ENCODE results near the gene TMTC1. TPM values are rescaled to one million over a fixed set of nuclear protein-coding genes. Genes with fewer than 3 reads are reported as not detected.

Gene TMTC1
- total RNA-seq, 1 donor from 2014 or later = 35.3 TPM

DNA sequence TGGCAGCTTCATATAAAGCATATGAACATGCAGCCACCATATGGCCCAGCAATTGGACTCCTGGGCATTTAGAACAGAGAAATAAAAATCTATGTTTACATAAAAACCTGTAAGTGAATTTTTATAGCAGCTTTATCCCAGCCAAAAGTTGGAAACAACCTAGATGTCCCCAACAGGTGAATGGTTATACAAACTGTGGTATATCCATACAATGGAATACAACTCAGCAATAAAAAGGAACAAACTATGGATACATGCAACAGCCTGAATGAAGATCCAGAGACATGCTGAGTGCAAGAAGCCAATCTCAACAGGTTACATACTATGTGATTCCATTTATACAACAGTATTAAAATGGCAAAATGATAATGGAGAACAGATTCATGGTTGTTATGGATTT, 3.7 kb downstream of the TMTC1 start:
- DNase-seq (ENCODE audit: extremely low spot score, unreplicated experiment) = no peak
- Mint-ChIP-seq H3K4me1 (ENCODE audit: unreplicated experiment) (peaks cover 46% of the 10 kb centered on the region), H3K27ac (ENCODE audit: unreplicated experiment) (no peak overlapping the region), H3K9me3 (ENCODE audit: unreplicated experiment) (no peaks in the 10 kb centered on the region), H3K27me3 (ENCODE audit: unreplicated experiment) (no peaks in the 10 kb centered on the region), H3K36me3 (ENCODE audit: unreplicated experiment) (peaks cover 14% of the 10 kb centered on the region), H3K4me3 (ENCODE audit: unreplicated experiment) (no peak overlapping the region)
- TF ChIP-seq, protein P1, sequence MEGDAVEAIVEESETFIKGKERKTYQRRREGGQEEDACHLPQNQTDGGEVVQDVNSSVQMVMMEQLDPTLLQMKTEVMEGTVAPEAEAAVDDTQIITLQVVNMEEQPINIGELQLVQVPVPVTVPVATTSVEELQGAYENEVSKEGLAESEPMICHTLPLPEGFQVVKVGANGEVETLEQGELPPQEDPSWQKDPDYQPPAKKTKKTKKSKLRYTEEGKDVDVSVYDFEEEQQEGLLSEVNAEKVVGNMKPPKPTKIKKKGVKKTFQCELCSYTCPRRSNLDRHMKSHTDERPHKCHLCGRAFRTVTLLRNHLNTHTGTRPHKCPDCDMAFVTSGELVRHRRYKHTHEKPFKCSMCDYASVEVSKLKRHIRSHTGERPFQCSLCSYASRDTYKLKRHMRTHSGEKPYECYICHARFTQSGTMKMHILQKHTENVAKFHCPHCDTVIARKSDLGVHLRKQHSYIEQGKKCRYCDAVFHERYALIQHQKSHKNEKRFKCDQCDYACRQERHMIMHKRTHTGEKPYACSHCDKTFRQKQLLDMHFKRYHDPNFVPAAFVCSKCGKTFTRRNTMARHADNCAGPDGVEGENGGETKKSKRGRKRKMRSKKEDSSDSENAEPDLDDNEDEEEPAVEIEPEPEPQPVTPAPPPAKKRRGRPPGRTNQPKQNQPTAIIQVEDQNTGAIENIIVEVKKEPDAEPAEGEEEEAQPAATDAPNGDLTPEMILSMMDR (IDR thresholded peaks at IDR 0.05) = no peak

- Mint-ChIP-seq H3K27ac (ENCODE audit: unreplicated experiment) (no peak overlapping the region), H3K36me3 (ENCODE audit: unreplicated experiment) (peaks cover 18% of the 10 kb centered on the region), H3K27me3 (ENCODE audit: unreplicated experiment) (no peaks in the 10 kb centered on the region), H3K4me1 (ENCODE audit: unreplicated experiment) (peaks cover 44% of the 10 kb centered on the region), H3K9me3 (ENCODE audit: unreplicated experiment) (peaks cover 3% of the 10 kb centered on the region), H3K4me3 (ENCODE audit: unreplicated experiment) (no peak overlapping the region)
- DNase-seq (ENCODE audit: extremely low spot score, unreplicated experiment) = no peak
- TF ChIP-seq, protein P1 (IDR thresholded peaks at IDR 0.05) = no peak
Observed at GRCh38 chr12:29778531-29778930, 5.2 kb downstream of the TMTC1 start.

- Mint-ChIP-seq H3K36me3 (ENCODE audit: unreplicated experiment) (peaks cover 14% of the 10 kb centered on the region), H3K9me3 (ENCODE audit: unreplicated experiment) (peaks cover 3% of the 10 kb centered on the region), H3K4me3 (ENCODE audit: unreplicated experiment) (no peak overlapping the region), H3K27ac (ENCODE audit: unreplicated experiment) (no peak overlapping the region), H3K27me3 (ENCODE audit: unreplicated experiment) (no peaks in the 10 kb centered on the region), H3K4me1 (ENCODE audit: unreplicated experiment) (peaks cover 23% of the 10 kb centered on the region)
- TF ChIP-seq, protein P1 (IDR thresholded peaks at IDR 0.05) = no peak
- no peak for DNase-seq (ENCODE audit: extremely low spot score, unreplicated experiment)
Observed at GRCh38 chr12:29773076-29773475, 10.7 kb downstream of the TMTC1 start.

DNA sequence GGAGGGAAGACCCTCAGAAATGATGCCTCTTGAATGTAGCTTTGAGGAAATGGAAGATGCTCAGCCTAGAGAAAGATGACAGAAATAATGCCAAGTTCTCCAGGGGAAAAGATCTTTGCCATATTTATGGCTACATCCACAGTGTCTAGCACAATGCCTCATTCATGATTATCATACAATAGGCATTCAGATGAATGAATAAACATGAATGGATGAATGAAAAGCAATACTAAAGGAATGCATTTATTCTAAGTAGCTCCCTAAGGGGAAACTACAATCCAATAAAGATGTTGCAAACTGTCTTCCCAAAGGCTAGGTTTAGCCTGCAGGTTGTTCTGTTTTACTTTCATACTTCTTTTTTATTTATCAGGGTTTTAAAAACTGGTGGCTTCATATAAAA, 12.0 kb downstream of the TMTC1 start:
- Mint-ChIP-seq H3K9me3 (ENCODE audit: unreplicated experiment) (peaks cover 3% of the 10 kb centered on the region), H3K27ac (ENCODE audit: unreplicated experiment) (no peak overlapping the region), H3K4me3 (ENCODE audit: unreplicated experiment) (no peak overlapping the region), H3K27me3 (ENCODE audit: unreplicated experiment) (no peaks in the 10 kb centered on the region), H3K36me3 (ENCODE audit: unreplicated experiment) (peaks cover 16% of the 10 kb centered on the region), H3K4me1 (ENCODE audit: unreplicated experiment) (peaks cover 13% of the 10 kb centered on the region)
- no peak for DNase-seq (ENCODE audit: extremely low spot score, unreplicated experiment)
- TF ChIP-seq, protein P1 (IDR thresholded peaks at IDR 0.05) = no peak

- H3K27me3 Mint-ChIP-seq (ENCODE audit: unreplicated experiment) = no peaks in the 10 kb centered on the region
- H3K4me1 Mint-ChIP-seq (ENCODE audit: unreplicated experiment) = peaks cover 10% of the 10 kb centered on the region
- H3K4me3 Mint-ChIP-seq (ENCODE audit: unreplicated experiment) = no peak overlapping the region
Observed at GRCh38 chr12:29771165-29771564, 12.6 kb downstream of the TMTC1 start.

More at GRCh38 chr12:29771165-29771564, 12.6 kb downstream of the TMTC1 start:
- no peak overlapping the region for H3K27ac Mint-ChIP-seq (ENCODE audit: unreplicated experiment)
- peaks cover 16% of the 10 kb centered on the region for H3K36me3 Mint-ChIP-seq (ENCODE audit: unreplicated experiment)
- DNase-seq (ENCODE audit: extremely low spot score, unreplicated experiment) = no peak
- TF ChIP-seq, protein P1 (IDR thresholded peaks at IDR 0.05) = no peak
- peaks cover 3% of the 10 kb centered on the region for H3K9me3 Mint-ChIP-seq (ENCODE audit: unreplicated experiment)

All from osteocyte (in vitro differentiated cells).